ENCODE results near the gene RIMKLB. TPM values are rescaled to one million over a fixed set of nuclear protein-coding genes. Genes with fewer than 3 reads are reported as not detected.

Gene RIMKLB
- total RNA-seq, 1 donor, result 23.2 TPM

GRCh38 chr12:8822298-8822697 is 124.5 kb downstream of the RIMKLB start, which contains the start of gene A2ML1:
Gene A2ML1 (plus strand): TSS chr12:8822621. CDS start chr12:8822652, 31 bp downstream.
- no peak within 1 kb of the TSS for H3K4me3 ChIP-seq (ENCODE audit: low read depth, low read length)
- TF ChIP-seq, protein P1, sequence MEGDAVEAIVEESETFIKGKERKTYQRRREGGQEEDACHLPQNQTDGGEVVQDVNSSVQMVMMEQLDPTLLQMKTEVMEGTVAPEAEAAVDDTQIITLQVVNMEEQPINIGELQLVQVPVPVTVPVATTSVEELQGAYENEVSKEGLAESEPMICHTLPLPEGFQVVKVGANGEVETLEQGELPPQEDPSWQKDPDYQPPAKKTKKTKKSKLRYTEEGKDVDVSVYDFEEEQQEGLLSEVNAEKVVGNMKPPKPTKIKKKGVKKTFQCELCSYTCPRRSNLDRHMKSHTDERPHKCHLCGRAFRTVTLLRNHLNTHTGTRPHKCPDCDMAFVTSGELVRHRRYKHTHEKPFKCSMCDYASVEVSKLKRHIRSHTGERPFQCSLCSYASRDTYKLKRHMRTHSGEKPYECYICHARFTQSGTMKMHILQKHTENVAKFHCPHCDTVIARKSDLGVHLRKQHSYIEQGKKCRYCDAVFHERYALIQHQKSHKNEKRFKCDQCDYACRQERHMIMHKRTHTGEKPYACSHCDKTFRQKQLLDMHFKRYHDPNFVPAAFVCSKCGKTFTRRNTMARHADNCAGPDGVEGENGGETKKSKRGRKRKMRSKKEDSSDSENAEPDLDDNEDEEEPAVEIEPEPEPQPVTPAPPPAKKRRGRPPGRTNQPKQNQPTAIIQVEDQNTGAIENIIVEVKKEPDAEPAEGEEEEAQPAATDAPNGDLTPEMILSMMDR (IDR thresholded peaks at IDR 0.05; ENCODE audit: insufficient read depth, low read length), result no peak
- no peak for DNase-seq (ENCODE audit: low read depth)

- TF ChIP-seq, protein P1 (IDR thresholded peaks at IDR 0.05; ENCODE audit: insufficient read depth, low read length), result peak; percentile 63
- peak; percentile 39 for DNase-seq (ENCODE audit: low read depth)
- H3K4me3 ChIP-seq (ENCODE audit: low read depth, low read length), result no peak overlapping the region
These were observed 125.9 kb downstream of the RIMKLB start for GRCh38 chr12:8823565-8824300.

DNA sequence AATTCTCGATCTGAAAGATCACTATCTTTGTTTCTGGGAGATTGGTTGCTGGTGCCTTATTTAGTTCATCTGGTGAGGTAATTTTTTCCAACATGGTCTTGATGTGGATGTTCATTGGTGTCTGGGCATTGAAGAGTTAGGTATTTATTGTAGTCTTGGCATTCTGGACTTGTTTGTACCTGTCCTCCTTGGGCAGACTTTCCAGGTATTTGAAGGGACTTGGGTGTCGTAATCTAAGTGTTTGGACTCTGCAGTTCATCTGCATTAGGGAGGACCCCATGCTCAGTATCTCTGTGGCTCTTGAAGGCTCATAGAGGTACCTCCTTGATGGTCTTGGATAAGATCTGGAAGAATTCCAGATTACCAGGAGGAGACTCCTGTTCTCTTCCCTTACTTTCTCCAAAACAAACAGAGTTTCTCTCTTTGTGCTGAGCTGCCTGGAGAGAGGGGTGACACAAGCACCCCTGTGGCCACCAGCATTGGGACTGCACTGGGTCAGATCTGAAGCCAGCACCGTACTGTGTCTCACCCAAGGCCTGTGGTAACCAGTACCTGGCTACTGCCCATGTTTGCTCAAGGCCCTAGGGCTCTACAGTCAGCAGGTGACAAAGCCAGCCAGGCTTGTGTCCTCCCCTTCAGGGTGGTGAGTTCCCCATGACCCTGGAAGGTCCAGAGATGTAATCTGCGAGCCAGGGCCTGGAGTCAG is 129.9 kb downstream of the RIMKLB start:
- DNase-seq (ENCODE audit: low read depth), result no peak
- TF ChIP-seq, protein P1 (IDR thresholded peaks at IDR 0.05; ENCODE audit: insufficient read depth, low read length), result no peak
- H3K4me3 ChIP-seq (ENCODE audit: low read depth, low read length), result no peak overlapping the region

GRCh38 chr12:8828257-8829124 is 130.7 kb downstream of the RIMKLB start:
- TF ChIP-seq, protein P1 (IDR thresholded peaks at IDR 0.05; ENCODE audit: insufficient read depth, low read length), result no peak
- no peak for DNase-seq (ENCODE audit: low read depth)
- no peak overlapping the region for H3K4me3 ChIP-seq (ENCODE audit: low read depth, low read length)

DNA sequence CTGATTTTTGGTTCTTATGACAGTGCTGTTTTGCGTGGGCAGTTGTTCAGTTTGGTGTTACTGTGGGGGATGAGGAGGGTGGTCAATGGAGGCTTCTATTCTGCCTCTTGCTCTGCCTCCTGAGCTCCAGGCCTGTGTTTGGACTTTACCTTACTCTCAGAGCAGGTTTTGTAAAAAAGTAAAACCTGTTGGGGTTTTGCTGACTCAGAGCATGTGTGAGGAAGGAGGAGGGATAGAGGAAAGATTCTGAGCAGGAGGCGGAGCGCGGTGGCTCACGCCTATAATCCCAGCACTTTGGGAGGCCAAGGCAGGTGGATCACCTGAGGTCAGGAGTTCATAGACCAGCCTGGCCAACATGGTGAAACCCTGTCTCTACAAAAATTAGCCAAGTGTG is 131.3 kb downstream of the RIMKLB start:
- TF ChIP-seq, protein P1 (IDR thresholded peaks at IDR 0.05; ENCODE audit: insufficient read depth, low read length), result no peak
- H3K4me3 ChIP-seq (ENCODE audit: low read depth, low read length), result no peak overlapping the region
- no peak for DNase-seq (ENCODE audit: low read depth)

DNA sequence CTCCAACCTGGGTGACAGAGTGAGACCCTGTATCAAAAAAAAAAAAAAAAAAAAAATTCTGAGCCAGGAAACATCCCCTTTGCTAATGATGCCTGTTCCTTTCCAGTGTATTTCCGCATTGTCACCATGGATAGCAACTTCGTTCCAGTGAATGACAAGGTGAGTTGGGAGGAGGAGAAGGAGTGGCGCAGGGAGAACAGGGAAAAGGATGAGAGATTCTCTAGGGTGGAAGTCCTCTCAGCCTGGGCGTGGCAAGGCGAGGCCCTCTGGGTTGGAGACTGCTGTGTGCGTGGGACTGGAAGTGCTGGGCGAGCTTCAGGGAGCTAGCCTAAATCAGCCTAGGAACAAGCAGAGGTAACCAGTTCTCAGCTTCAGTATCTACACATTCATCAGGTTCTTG is 131.8 kb downstream of the RIMKLB start:
- no peak for DNase-seq (ENCODE audit: low read depth)
- H3K4me3 ChIP-seq (ENCODE audit: low read depth, low read length), result no peak overlapping the region
- TF ChIP-seq, protein P1 (IDR thresholded peaks at IDR 0.05; ENCODE audit: insufficient read depth, low read length), result no peak

Measured in fibroblast of the aortic adventitia (primary cell).